ENCODE data around the gene KDM3A.
A peak's percentile ranks its signal among the peaks of the same experiment; 100 is the strongest.

KDM3A gene

DNA sequence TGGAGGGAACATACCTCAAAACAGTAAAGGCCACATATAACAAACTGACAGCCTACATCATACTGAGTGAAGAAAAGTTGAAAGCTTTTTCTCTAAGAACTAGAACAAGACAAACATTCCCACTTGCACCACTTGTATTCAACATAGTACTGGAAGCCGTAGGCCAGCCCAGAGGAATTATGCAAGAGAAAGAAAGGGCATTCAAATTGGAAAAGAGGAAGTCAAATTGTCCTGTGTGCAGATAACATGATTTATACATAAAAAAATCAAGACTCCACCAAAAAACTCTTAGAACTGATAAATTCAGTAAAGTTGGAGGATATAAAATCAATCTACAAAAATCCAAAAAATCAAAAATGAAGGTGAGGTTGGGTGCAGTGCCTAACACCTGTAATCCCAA, 8.0 kb upstream of the KDM3A start:
- no peak for DNase-seq (ENCODE audit: low spot score)

DNA sequence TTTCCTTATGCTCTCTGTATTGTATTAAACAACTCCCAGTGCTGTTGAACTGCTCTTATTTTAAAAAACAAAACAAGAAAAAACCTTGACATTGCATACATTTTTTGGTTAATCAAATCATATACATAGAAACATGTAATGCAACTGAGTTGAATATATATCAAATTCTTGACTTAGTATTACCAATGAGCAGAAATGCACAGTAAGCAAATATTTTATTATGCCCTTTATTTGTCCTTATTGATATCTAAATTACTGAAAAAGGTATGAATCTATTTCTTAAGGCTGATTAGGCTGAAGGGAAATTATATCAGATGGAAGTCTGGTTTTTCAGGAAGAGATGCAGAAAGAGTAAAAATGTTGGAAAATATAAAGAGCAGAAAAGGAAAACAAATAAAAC, 6.9 kb upstream of the KDM3A start:
- no peak for DNase-seq (ENCODE audit: low spot score)

DNA sequence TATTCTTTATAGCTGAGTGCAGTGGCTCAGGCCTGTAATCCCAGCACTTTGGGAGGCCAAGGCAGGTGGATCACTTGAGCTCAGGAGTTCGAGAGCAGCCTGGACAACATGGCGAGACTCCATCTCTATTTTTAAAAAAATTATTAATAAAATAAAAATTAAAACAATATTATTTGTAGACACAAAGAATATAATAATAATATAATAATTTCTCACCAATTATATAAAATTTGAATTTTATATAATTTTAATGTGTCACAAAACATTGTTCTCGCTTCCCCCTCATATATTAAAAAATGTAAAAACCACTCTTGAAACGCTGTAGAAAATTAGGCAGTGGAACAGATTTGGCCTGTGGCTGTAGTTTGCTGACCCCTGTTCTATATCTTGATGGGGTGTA, 5.6 kb upstream of the KDM3A start:
- DNase-seq (ENCODE audit: low spot score): no peak

DNA sequence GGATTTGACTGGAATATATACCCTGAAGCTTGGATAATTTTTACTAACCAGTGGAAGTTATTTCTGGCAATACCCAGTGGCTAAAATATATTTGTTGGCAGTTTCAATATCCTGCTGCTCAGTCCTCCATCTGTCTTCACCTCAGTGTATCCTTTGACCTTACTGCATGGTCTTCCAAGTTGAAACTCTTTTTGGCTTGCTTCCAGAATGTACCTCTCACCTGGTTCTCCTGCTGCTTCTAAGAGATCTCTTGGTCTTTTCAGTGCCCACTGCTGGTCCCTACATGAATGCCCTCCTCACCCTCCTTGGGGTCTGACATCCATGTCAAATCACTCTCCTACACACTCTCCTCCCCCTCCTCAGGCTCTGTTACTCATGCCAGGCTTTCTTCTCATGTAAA, 4.8 kb upstream of the KDM3A start:
- DNase-seq (ENCODE audit: low spot score): no peak

DNA sequence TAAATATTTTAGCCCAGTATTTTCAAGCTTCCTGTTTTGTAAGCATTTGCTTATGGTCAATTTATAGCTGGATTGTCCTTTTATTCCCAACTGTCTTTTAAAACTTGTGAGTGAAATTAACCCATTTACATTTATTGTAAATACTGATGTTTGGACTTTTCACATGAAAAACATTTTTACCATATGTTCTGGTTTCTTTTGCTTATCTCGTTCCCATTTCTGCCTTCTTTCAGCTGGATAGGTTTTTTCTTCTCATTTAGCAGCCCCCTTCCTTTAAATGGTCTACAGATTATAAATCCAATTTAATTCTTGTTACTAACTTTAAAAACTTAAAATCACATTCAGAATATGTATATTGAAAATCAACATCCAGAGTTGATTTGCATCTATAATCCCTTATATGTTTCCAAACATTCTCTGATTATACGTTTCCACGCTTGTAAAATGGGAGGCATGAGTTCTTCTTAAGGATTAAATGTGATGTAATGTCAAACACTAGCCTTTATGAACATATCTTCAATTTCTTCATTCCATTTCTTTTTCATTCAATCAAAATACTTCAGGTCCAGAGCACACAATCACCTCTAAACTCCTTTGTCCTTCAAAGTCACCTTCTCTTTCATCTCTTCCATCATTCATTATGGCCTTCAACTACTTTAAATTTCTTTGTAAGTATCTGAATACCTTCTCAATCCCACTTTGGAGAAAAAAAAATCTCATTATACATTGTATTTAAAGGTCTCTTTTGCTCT, 1.1 kb upstream of the KDM3A start:
- DNase-seq (ENCODE audit: low spot score): no peak

DNA sequence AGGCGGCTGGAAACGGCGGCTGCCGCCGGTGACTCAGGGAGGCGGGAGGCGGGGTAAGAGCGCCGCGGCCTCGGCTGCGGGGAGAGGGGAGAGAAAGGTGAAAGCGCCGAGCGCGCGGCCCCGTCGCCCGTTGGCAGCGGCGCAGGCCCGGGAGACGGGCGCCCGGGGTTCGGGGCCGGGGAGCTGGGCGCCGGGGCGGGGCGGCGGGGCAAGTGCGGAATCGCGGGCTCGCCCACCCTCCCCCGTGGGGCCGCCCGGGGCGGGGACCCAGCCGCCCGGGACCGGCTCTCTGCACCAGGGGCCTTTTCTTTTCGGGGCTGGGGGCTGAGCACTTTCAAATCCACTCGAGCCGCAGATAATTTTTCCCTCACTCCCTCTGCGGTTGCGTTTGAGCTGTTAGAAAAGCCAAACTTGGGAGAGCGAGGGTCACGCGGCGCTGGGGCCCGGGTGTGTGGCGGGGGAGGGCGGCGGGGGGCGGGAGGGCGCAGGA, 266 bp downstream of the KDM3A start:
- DNase-seq (ENCODE audit: low spot score): no peak

DNA sequence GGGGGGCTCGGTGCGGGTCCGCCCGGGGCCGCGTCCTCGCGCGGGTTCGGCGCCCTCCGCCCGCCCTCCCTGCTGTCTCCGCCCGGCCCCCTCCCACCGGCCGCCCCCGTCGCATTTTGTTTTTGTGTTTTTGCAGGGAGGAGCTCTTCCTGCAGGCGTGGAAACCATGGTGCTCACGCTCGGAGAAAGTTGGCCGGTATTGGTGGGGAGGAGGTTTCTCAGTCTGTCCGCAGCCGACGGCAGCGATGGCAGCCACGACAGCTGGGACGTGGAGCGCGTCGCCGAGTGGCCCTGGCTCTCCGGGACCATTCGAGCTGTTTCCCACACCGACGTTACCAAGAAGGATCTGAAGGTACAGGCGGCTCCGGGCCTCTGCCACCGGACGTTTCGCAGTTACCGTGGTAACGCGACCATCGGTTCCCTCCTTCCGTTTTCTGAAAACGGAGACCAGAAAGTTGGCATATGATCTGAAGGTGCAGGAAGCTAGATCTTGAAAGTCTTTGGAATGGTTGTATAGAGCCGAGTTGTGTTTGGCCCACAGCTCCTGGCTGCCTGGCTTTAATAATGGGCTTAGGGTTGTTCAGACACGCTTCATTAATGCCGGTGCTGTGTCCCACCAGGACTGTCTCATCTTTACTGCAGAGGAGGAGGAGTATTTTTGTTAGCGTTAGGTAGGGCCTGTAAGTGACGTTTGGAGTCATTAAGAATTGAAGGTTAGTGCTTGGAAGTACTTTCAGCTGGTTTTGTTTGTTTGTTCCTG, 891 bp downstream of the KDM3A start:
- DNase-seq (ENCODE audit: low spot score): no peak

DNA sequence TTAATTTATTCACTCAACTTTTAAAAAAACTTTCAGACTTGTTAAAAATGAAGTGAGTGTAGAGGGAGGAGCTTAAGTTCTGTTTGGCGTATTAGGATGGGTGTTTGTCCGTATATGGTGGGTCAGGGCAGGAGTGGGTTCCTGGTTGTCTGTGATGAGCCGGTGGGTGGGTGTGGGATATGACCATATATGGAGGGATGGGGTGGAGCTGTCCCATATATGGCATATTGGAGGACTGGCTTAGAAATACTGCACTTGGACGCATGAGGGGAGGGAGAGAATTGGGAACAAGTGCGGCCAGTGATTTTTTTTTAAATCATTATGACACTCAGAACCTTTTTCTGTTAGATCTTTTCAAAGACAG, 1.5 kb downstream of the KDM3A start:
- peak; percentile 97 for DNase-seq (ENCODE audit: low spot score)

DNA sequence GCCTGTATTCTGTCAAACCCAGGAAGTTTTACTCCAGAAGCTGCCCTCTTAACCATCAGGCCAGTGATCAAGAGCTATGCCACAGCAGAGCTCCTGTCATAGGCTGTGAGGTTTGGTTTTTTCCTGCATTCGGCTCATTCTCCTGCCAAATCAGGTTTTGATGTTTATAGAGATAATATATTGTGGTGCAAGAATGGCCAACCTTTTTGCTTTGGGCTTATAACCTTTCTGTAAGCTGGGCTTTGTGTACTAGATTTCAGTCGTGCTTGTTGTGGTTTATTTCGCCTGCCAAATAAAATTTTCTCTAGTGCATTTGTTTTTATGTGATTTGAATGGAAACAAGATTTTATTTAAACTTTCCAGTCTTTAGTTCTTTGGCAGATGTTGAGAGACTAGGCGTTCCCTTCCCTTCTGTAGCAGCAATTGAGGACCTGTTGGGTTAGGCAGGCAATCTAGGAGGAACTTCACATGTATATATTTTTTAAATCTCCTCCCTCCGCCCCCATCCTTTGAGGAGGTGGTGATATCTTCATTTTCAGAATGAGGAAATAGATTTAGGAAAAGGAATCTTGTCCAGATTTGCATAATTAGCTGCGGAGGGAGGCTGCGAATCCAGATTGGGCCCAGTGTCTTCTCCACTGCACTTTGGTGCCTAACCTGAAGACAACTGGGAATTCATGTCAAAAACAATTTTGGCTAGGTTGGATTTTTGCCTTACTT, 2.6 kb downstream of the KDM3A start:
- DNase-seq (ENCODE audit: low spot score): no peak

DNA sequence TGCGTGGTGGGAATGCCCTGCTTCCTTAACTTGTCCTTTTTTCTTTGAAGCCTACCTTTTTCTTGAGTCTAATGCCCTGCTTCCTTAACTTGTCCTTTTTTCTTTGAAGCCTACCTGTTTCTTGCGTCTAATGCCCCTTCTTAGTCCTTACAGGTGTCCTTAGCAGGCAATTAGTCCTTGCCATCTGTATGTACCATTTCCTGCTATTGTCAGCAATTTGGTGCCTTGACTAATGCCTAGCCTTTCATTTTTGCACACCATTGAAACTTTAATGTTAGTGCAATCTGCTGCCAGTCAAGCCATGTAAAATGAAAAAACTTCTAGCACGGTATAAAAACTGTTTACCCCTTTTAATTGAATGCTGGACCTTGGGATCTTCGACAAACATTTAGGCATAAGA, 4.3 kb downstream of the KDM3A start:
- DNase-seq (ENCODE audit: low spot score): no peak

DNA sequence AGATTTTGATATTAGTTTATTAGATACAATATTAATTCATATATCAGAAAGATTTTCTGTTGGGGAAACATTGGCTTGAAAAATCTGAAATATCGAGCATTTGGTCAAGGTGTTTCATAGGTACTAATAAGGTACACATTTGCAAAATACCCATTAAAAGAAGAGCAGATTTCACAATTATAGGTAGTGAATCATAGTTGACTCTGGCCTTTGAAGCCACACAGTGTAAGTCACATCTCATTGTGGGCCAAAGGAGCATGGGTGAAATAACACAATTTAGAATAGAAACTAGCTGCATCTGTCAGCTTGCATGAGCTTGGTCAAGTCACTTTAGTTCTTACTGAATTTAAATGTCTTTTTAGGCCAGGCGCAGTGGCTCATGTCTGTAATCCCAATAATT, 4.9 kb downstream of the KDM3A start:
- DNase-seq (ENCODE audit: low spot score): no peak

DNA sequence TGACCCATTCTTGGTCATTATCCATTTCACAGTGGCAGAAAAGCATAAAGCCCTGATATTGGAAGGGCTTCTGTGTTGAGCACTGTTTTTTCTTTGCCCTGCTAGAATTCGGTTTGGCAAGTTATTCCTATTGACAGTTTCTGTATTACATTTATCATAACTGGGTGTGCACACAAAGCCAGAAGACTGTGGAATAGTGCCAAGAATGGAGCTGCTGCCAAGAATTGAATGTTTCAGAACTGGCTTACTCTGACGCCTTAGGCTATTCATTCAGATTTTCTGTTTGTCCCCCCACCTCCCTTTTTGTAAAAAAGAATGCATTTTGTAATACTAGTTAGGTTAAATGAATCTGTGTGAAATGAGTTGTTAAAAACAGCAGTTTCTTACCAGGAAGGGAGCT, 12.7 kb downstream of the KDM3A start:
- DNase-seq (ENCODE audit: low spot score): peak; percentile 53

DNA sequence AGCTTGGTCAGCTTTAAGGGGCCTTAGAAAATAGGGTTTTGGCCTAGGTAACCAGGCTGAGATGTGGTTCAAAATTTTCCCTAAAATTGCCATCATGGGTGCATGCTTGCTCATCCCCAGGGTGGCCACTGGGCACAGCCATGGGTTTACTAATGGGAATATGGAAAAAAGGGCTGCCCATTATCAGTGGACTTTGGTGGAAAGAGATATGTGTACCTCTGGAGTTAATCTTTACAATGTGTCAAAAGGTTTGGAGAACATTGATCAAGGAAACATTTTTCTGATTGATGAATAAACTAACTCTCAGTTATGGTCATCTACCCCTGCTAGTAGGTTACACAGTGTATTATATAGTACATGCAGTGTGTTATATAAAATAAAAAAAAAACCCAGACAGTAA, 13.1 kb downstream of the KDM3A start:
- DNase-seq (ENCODE audit: low spot score): no peak

DNA sequence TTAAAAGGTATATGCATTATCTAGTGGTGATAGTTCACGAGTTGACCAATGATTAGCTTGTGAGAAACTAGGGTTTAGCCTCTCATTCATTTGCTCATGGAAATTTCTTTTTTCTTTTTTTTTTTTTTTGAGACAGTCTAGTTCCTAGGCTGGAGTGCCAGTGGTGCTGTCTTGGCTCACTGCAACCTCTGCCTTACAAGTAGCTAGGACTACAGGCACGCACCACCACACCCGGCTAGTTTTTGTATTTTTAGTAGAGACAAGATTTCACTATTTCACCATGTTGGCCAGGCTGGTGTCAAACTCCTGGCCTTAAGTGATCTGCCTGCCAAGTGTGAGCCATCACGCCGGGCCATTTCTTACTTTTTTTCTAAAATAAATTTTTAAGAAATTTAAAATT, 14.0 kb downstream of the KDM3A start:
- no peak for DNase-seq (ENCODE audit: low spot score)

DNA sequence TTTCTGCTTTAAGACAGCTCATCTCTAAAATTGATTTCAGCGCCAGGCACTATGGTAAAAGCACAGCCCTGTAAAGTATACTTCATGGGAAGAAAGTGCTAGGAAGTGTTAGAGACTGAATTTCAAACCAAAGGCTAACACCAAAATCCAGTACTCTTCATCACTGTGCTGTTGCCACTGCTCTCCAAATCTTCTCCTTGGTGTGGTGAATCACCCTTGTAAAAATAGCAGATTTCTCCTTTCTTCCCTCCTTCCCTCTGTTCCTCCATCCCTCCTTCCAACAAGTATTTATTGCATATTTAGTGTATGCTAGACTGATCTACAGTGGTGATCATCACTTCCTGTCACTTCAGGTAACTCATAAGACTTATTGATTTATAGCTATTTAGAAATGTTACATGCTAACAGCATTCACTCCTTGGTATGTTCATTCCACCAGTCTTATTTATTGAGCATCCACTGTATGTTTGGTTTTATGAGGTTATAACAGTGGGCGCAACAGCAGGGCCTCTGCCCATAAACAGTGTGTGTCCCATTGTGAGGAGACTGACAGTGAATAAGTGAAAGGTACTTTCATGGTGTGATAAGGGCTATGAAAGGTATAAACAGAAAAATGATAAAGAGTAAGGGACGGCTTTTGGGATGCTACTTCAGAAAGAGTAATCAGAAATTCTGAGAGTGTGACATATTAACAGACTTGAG, 20.0 kb downstream of the KDM3A start:
- DNase-seq (ENCODE audit: low spot score): no peak

DNA sequence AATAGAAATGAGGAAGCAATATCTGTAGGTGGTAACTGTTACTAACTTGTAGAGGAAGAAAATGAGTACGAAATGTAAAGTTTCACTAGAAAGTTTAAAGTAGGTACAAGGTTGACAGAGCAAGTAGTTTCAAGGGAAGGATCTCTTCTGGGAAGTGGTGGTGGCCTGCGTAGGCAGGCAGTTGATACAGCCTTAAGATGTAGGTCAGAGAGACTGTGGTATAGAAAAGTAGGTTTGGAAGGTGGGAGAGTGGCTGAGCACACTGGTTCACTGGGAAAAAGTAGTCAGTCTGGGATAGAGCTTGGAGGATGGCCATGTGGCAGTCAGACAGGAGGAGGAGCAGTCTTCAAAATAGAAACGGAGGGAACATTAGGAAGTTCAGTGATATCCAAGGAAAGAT, 23.5 kb downstream of the KDM3A start:
- DNase-seq (ENCODE audit: low spot score): no peak

DNA sequence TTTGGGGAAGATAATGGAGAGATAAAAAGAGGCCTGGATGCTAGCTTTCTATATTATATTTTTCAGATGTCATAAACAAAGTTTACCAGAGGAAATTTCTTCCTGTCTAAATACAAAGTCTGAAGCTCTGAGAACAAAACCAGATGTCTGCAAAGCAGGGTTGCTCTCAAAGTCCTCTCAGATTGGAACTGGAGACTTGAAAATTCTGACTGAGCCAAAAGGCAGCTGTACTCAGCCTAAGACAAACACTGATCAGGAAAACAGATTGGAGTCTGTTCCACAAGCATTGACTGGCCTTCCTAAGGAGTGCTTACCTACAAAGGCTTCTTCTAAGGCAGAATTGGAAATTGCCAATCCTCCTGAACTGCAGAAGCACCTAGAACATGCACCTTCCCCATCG, 25.1 kb downstream of the KDM3A start:
- DNase-seq (ENCODE audit: low spot score): no peak

DNA sequence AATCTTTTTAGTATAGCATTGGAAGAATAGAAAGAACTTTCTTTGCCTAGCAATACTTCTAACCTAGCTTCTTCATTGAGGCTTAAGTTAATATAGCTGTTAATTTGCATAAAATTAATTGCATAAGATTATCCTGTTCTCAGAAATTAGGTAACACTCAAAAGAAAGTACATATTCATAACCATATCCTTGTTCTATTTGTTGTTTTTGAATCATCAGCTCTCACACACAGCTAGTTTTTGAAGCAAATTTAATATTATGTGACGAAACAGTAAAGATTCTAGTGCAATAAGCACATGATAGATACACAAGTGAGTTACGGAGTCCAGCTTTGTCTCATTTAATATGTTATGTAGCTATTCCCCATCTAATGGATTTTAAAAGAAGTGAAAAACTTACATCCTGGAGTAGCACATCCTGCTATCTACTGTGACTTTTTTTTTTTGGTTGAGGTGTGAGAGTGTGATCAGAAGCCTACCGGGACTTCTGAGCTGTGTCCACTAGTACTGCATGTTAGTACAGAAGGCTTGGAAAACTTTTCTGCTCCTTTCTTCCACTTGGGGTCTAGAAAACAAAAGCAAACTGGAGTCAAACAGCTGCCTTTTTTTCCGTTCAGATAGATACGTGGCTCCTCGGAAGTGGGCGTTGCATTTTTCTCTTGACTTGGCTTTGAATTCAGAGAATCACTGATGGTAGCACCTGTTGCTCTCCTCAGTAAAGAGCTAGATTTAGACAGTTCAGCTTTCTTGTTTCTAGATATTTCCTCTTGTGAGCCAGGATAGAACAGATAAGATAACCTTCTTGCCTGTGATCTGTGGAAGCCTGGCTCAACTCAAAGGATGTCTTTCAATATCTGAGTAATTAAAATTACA, 27.2 kb downstream of the KDM3A start:
- no peak for DNase-seq (ENCODE audit: low spot score)

DNA sequence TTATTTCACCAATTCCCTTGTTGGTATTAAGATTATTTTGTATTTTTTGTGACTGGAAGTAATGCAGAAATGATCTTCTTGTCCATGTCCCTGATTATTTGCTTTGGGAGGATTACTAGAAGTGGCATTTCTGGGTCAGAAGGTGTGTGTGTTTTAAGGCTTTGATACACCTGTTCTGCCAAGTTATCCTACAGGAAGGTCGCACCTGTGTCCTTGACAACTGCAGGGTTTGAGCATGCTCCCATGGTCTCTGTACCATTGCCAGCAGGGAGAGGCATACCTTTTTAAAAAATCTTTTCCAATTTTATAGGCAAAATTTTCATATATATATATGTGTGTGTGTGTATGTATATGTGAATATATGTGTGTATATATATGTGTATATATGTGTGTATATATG, 29.7 kb downstream of the KDM3A start:
- no peak for DNase-seq (ENCODE audit: low spot score)

DNA sequence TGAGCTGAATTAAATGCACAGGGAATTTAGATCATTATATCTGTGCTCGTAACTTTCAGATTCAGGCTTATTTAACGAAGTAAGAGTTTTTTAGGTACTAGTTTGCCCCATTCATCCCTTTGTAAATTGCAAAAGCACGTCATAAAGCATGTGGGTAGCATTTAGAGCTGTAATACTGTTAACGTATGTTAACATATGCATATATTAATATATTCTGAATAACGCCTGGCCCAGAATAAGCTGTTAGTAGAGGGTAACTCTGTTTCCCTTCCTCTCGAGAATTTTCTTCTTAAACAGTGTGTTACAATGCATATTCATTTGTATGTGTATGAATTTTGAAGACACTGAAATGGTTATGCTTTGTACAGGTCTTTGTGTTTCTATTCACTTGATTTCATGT, 30.5 kb downstream of the KDM3A start:
- DNase-seq (ENCODE audit: low spot score): no peak

DNA sequence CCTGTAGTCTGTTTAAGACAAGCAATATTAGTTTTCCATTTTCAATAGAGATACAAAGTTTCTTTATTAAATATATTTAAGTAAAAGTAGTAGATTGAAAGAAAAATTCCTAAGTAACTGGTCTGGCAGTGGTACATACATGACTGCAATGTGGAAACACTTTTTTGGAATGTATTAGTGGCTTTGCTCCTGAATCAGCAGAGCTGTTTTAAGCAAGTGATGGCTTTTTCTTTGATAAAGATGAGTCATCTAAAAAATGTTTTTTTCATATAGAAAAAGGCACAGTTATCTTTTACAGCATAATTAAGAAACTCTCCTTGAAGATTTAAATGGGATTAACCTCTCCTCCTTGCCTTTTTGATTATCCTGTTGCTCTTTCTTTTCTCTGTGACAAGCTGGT, 34.9 kb downstream of the KDM3A start:
- DNase-seq (ENCODE audit: low spot score): no peak
